Astrocyte (in vitro differentiated cells and primary cell): ENCODE results near the gene TMEM40. TPM values are rescaled to one million over a fixed set of nuclear protein-coding genes. Genes with fewer than 3 reads are reported as not detected.

ENCODE experiments used
- DNase-seq: peaks from one replicate; pipeline ENCODE4 v3.0.0-alpha.2; 2010; ENCODE audit warnings: low read depth
- FAIRE-seq: peaks from 2 replicates; lab custom pipeline; 2011; peaks lifted over from hg19 to GRCh38; lab: Jason Lieb, UNC
- H2AFZ ChIP-seq: 2 replicates; pipeline ENCODE4 v1.6.0; 2012; ENCODE audit warnings: low read depth, low read length, inconsistent platforms
- H3K27ac ChIP-seq: 2 replicates; pipeline ENCODE4 v1.5.1; 2011; ENCODE audit warnings: low read depth, low read length, inconsistent platforms
- H3K27me3 ChIP-seq: 2 replicates; pipeline ENCODE4 v1.6.0; 2011; ENCODE audit warnings: low read length, inconsistent platforms; ENCODE audit not compliant: insufficient read depth
- H3K36me3 ChIP-seq: 2 replicates; pipeline ENCODE4 v1.5.1; 2011; ENCODE audit warnings: low read length, inconsistent platforms; ENCODE audit not compliant: insufficient read depth
- H3K4me1 ChIP-seq: 2 replicates; pipeline ENCODE4 v1.5.1; 2011; ENCODE audit warnings: low read length, inconsistent platforms; ENCODE audit not compliant: insufficient read depth
- H3K4me2 ChIP-seq: 2 replicates; pipeline ENCODE4 v1.6.0; 2012; ENCODE audit warnings: low read length, inconsistent platforms
- H3K4me3 ChIP-seq: 2 replicates; pipeline ENCODE4 v1.5.1; 2011; ENCODE audit warnings: low read depth, mild to moderate bottlenecking, low read length, inconsistent platforms; ENCODE audit not compliant: insufficient read depth
- H3K79me2 ChIP-seq: 2 replicates; pipeline ENCODE4 v1.6.0; 2012; ENCODE audit warnings: mild to moderate bottlenecking, low read length, inconsistent platforms; ENCODE audit not compliant: insufficient read depth
- H3K9ac ChIP-seq: 2 replicates; pipeline ENCODE4 v1.6.0; 2012; ENCODE audit warnings: mild to moderate bottlenecking, low read length, inconsistent platforms
- H3K9me3 ChIP-seq: 2 replicates; pipeline ENCODE4 v1.5.1; 2012; ENCODE audit warnings: low read depth, mild to moderate bottlenecking, low read length, inconsistent platforms; ENCODE audit not compliant: insufficient read depth
- H4K20me1 ChIP-seq: 2 replicates; pipeline ENCODE4 v1.6.0; 2012; ENCODE audit warnings: low read length, inconsistent platforms; ENCODE audit not compliant: insufficient read depth
- H3K27ac Mint-ChIP-seq: one replicate; pipeline ENCODE4 v1.8.0; 2021; ENCODE audit warnings: mild to moderate bottlenecking, mixed read lengths; ENCODE audit not compliant: unreplicated experiment
- H3K27me3 Mint-ChIP-seq: one replicate; pipeline ENCODE4 v1.8.0; 2021; ENCODE audit warnings: low read depth, mixed read lengths; ENCODE audit not compliant: unreplicated experiment
- H3K36me3 Mint-ChIP-seq: one replicate; pipeline ENCODE4 v1.8.0; 2021; ENCODE audit warnings: low read depth, mixed read lengths; ENCODE audit not compliant: unreplicated experiment
- H3K4me1 Mint-ChIP-seq: one replicate; pipeline ENCODE4 v1.8.0; 2021; ENCODE audit warnings: low read depth, mixed read lengths; ENCODE audit not compliant: unreplicated experiment
- H3K4me3 Mint-ChIP-seq: one replicate; pipeline ENCODE4 v1.8.0; 2021; ENCODE audit warnings: mild to moderate bottlenecking, moderate library complexity, mixed read lengths; ENCODE audit not compliant: unreplicated experiment
- H3K9me3 Mint-ChIP-seq: one replicate; pipeline ENCODE4 v1.8.0; 2021; ENCODE audit warnings: mild to moderate bottlenecking, mixed read lengths; ENCODE audit not compliant: unreplicated experiment
- CTCF ChIP-seq: IDR thresholded peaks from 2 replicates; pipeline ENCODE4 v1.5.1; 2011; ENCODE audit warnings: low read depth, mild to moderate bottlenecking, inconsistent platforms, low read length, moderate library complexity; ENCODE audit not compliant: insufficient read depth
- EZH2 ChIP-seq: IDR thresholded peaks from 2 replicates; pipeline ENCODE4 v1.6.1; 2012; ENCODE audit warnings: mild to moderate bottlenecking, low read length, inconsistent platforms; ENCODE audit not compliant: insufficient read depth
- total RNA-seq: library from RNA; stranded (reverse); gene quantifications from 2 replicates; pipeline ENCODE4 v1.2.1, GENCODE V29; 2021

Gene TMEM40
- total RNA-seq, 1 donor from 2014 or later = 2.0 TPM

- H3K79me2 ChIP-seq = no peaks in the 10 kb centered on the region
- FAIRE-seq (no peak), DNase-seq (no peak)
- H3K4me2 ChIP-seq = no peak overlapping the region
- no peak overlapping the region for H2AFZ ChIP-seq
- TF ChIP-seq EZH2 (no peak), CTCF (no peak)
- H3K27me3 ChIP-seq = no peaks in the 10 kb centered on the region
- Mint-ChIP-seq H3K27me3 (peaks cover 9% of the 10 kb centered on the region), H3K4me3 (no peak overlapping the region), H3K27ac (no peak overlapping the region), H3K36me3 (no peaks in the 10 kb centered on the region), H3K9me3 (no peaks in the 10 kb centered on the region), H3K4me1 (peaks cover 15% of the 10 kb centered on the region)
- H3K4me1 ChIP-seq = peaks cover 16% of the 10 kb centered on the region
- no peaks in the 10 kb centered on the region for H4K20me1 ChIP-seq
- no peaks in the 10 kb centered on the region for H3K9me3 ChIP-seq
- no peak overlapping the region for H3K27ac ChIP-seq
- H3K9ac ChIP-seq = no peak overlapping the region
- no peaks in the 10 kb centered on the region for H3K36me3 ChIP-seq
- H3K4me3 ChIP-seq = no peak overlapping the region
These were observed 2.4 kb downstream of the TMEM40 start for GRCh38 chr3:12756635-12757034.

- Histone ChIP-seq H3K9me3 (no peaks in the 10 kb centered on the region), H3K79me2 (no peaks in the 10 kb centered on the region), H2AFZ (no peak overlapping the region), H3K4me1 (peaks cover 17% of the 10 kb centered on the region), H3K4me3 (no peak overlapping the region), H3K27me3 (no peaks in the 10 kb centered on the region), H3K27ac (no peak overlapping the region), H3K9ac (no peak overlapping the region), H3K4me2 (no peak overlapping the region), H3K36me3 (no peaks in the 10 kb centered on the region), H4K20me1 (no peaks in the 10 kb centered on the region)
- H3K4me1 Mint-ChIP-seq = peaks cover 16% of the 10 kb centered on the region
- no peak overlapping the region for H3K4me3 Mint-ChIP-seq
- FAIRE-seq = no peak
- H3K9me3 Mint-ChIP-seq = no peaks in the 10 kb centered on the region
- H3K27me3 Mint-ChIP-seq = peaks cover 9% of the 10 kb centered on the region
- TF ChIP-seq EZH2 (no peak), CTCF (no peak)
- no peak overlapping the region for H3K27ac Mint-ChIP-seq
- no peak for DNase-seq
- no peaks in the 10 kb centered on the region for H3K36me3 Mint-ChIP-seq
These were observed 2.9 kb downstream of the TMEM40 start for GRCh38 chr3:12756175-12756574.

- FAIRE-seq = no peak
- Histone ChIP-seq H3K9ac (no peak overlapping the region), H3K4me2 (no peak overlapping the region), H3K27ac (no peak overlapping the region), H3K27me3 (no peaks in the 10 kb centered on the region), H4K20me1 (no peaks in the 10 kb centered on the region), H3K9me3 (no peaks in the 10 kb centered on the region), H3K4me3 (no peak overlapping the region), H3K79me2 (no peaks in the 10 kb centered on the region), H2AFZ (no peak overlapping the region), H3K36me3 (no peaks in the 10 kb centered on the region), H3K4me1 (peaks cover 21% of the 10 kb centered on the region)
- no peak overlapping the region for H3K27ac Mint-ChIP-seq
- no peak for DNase-seq
- H3K4me3 Mint-ChIP-seq = no peak overlapping the region
- H3K27me3 Mint-ChIP-seq = peaks cover 9% of the 10 kb centered on the region
- peaks cover 20% of the 10 kb centered on the region for H3K4me1 Mint-ChIP-seq
- no peaks in the 10 kb centered on the region for H3K9me3 Mint-ChIP-seq
- no peak for TF ChIP-seq EZH2
- no peaks in the 10 kb centered on the region for H3K36me3 Mint-ChIP-seq
These were observed 3.3 kb downstream of the TMEM40 start for GRCh38 chr3:12755754-12756153.
